Rectal smooth muscle tissue (tissue), 1 donor: ENCODE results near the gene TMEM196.

Source experiments
- H3K27ac ChIP-seq: one replicate; pipeline ENCODE4 v1.7.0; 2013; ENCODE audit warnings: low read depth, low read length, inconsistent platforms
- H3K27me3 ChIP-seq: one replicate; pipeline ENCODE4 v1.7.0; 2013; ENCODE audit warnings: low read length; ENCODE audit not compliant: control insufficient read depth, insufficient read depth
- H3K36me3 ChIP-seq: one replicate; pipeline ENCODE4 v1.7.0; 2013; ENCODE audit warnings: low read length; ENCODE audit not compliant: control insufficient read depth, insufficient read depth
- H3K4me1 ChIP-seq: one replicate; pipeline ENCODE4 v1.7.0; 2013; ENCODE audit warnings: low read length; ENCODE audit not compliant: control insufficient read depth, insufficient read depth
- H3K4me3 ChIP-seq: one replicate; pipeline ENCODE4 v1.7.0; 2013; ENCODE audit warnings: low read length
- H3K9ac ChIP-seq: one replicate; pipeline ENCODE4 v1.7.0; 2013; ENCODE audit warnings: low read length

Gene TMEM196

DNA sequence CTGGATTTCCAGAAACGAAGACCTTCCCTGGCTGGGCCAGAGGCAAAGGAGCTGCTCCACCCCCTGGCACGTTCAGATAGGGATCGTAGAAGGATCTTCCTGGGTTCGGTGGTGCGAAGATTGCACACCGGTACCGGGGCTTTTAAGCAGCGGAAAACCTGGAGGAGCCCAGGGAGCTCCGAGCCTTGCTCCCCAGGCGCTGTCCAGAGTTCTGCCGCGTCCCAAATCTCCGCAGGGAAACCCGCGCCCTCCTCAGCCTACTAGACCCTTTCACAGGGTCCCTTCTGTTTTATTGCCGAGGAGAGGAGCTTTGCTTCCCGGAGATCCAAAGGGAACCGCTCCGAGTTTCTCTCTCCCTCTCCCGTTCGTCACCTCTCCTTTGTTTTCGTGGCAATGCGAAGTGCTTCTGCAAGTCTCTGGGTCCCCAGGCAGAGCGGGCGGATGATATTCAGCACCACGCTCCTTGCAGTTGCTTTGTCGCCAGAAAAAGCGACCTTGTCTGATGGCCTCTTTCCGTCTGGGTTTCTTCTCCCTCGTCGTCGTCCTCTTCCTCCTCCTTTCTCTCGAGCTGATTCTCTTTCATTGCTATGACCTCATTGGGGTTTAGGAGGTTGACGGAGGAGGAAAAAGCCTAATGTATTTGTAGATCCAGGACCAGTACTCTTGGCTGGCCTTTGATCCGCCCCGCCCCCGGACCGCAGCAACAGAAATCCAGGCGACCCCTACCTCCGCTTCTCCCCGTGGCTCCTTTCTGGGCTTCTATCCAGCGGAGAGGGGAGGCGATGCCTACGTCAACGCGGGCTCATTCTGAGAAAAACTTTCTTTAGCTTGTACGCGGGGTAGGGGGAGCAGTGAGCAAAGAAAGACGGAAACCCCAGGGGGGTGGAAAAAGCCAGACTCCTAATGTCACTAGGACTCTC lies at the start of gene TMEM196:
Gene TMEM196 (minus strand): TSS at position 777 of the 920 bp plus-strand sequence. CDS start 921 bp downstream, outside the sequence.
- Histone ChIP-seq H3K27me3 (peaks cover 5% of the 10 kb centered on the region), H3K4me3 (peak within 1 kb of the TSS; percentile 2), H3K36me3 (no peaks in the 10 kb centered on the region), H3K27ac (no peak within 1 kb of the TSS), H3K4me1 (no peaks in the 10 kb centered on the region), H3K9ac (no peak within 1 kb of the TSS)

GRCh38 chr7:19816128-19816527 lies 42.7 kb upstream of the TMEM196 start:
- Histone ChIP-seq H3K27ac (no peak overlapping the region), H3K4me3 (no peak overlapping the region), H3K27me3 (no peaks in the 10 kb centered on the region), H3K4me1 (no peaks in the 10 kb centered on the region), H3K9ac (no peak overlapping the region), H3K36me3 (no peaks in the 10 kb centered on the region)

- Histone ChIP-seq H3K4me3 (no peak overlapping the region), H3K27ac (no peak overlapping the region), H3K9ac (no peak overlapping the region), H3K27me3 (no peaks in the 10 kb centered on the region), H3K4me1 (no peaks in the 10 kb centered on the region), H3K36me3 (no peaks in the 10 kb centered on the region)
These were observed 42.1 kb upstream of the TMEM196 start for GRCh38 chr7:19815546-19815945.

DNA sequence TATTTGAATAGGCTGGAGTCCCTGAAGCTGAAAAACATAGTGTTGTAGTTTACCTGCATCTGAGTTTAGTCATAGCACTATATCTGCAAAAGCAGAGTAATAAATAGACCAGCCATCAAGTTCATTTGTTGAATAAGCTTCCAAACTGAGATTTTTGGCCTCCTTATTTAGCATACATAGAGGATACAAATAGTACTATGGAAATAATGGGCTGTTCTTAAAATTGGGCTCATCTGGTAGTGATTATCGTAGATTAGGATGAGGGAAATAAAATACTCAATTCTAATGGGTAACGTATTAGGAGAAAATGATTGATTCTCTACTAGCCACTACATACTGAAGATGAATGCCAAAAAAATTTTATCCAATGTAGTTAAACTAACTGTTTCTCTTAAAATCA lies 41.4 kb upstream of the TMEM196 start:
- Histone ChIP-seq H3K27ac (no peak overlapping the region), H3K9ac (no peak overlapping the region), H3K27me3 (no peaks in the 10 kb centered on the region), H3K36me3 (no peaks in the 10 kb centered on the region), H3K4me3 (no peak overlapping the region), H3K4me1 (no peaks in the 10 kb centered on the region)

DNA sequence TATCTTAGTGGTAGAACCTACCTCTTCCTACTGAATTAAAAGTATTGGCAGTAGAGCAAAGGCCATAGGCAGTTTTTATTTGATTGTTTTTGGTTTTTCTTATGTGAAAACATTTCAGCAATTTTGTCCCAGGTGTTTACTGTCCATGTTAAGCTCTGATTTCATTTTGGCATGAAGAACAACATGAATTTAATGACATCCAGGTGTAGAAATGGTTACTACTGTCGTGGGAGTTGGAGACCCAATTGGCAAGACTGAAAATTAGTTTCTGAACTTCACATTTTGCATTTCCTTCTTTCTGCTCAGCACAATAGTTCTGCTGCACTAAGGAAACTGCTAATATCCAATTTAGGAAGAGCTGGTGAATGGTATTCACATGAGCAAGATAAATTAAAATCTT lies 38.0 kb upstream of the TMEM196 start:
- Histone ChIP-seq H3K9ac (no peak overlapping the region), H3K27ac (no peak overlapping the region), H3K4me3 (no peak overlapping the region), H3K27me3 (no peaks in the 10 kb centered on the region), H3K4me1 (no peaks in the 10 kb centered on the region), H3K36me3 (no peaks in the 10 kb centered on the region)

GRCh38 chr7:19798986-19799385 lies 25.6 kb upstream of the TMEM196 start:
- H3K27me3 ChIP-seq, result no peaks in the 10 kb centered on the region

GRCh38 chr7:19783541-19783940 lies 10.1 kb upstream of the TMEM196 start:
- no peak overlapping the region for H3K27ac ChIP-seq
- no peak overlapping the region for H3K9ac ChIP-seq
- no peak overlapping the region for H3K4me3 ChIP-seq
- no peaks in the 10 kb centered on the region for H3K27me3 ChIP-seq
- H3K36me3 ChIP-seq, result no peaks in the 10 kb centered on the region
- no peaks in the 10 kb centered on the region for H3K4me1 ChIP-seq

More at GRCh38 chr7:19798986-19799385, 25.6 kb upstream of the TMEM196 start:
- Histone ChIP-seq H3K27ac (no peak overlapping the region), H3K4me1 (no peaks in the 10 kb centered on the region), H3K4me3 (no peak overlapping the region), H3K36me3 (no peaks in the 10 kb centered on the region), H3K9ac (no peak overlapping the region)

DNA sequence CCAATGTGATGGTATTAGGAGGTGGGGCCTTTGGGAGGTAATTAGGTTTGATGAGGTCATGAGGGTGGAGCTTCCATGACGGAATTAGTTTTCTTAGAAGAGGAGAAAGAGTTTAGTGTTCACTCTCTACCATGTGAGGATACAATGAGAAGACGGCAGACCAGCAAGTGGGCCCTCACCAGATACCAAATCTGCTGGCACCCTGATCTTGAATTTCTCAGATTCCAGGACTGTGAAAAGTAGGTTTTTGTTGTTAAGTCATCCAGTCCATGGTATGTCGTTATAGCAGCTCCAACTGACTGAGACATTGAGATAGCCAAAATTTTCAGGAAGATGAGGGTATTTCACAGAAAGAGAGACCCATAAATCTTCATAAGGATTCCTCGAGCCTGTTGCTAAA lies 3.6 kb upstream of the TMEM196 start:
- no peak overlapping the region for H3K9ac ChIP-seq

DNA sequence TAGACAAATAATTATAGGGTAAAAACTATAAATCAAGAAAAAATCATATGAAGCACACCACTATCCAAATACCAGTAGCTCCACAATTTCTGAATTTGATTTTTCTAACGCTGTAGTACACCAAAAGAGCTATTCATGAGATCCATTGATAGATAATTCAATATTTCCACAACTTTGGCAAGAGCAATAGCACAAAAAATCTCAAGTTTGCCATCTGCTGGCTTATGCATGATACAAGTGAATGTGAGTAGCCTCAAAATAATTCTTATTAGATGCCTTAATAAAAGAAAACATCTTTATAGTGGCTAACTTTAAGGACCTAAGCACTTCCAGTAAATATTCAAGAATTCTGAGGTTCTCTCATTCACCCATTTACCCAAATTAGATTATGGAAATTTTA lies 2.2 kb upstream of the TMEM196 start:
- peaks cover 5% of the 10 kb centered on the region for H3K27me3 ChIP-seq
- no peaks in the 10 kb centered on the region for H3K4me1 ChIP-seq

More for the DNA sequence above, 3.6 kb upstream of the TMEM196 start:
- Histone ChIP-seq H3K27me3 (peaks cover 5% of the 10 kb centered on the region), H3K4me3 (no peak overlapping the region), H3K4me1 (no peaks in the 10 kb centered on the region), H3K36me3 (no peaks in the 10 kb centered on the region), H3K27ac (no peak overlapping the region)

GRCh38 chr7:19772306-19772705 lies 1.1 kb downstream of the TMEM196 start:
- Histone ChIP-seq H3K9ac (no peak overlapping the region), H3K36me3 (no peaks in the 10 kb centered on the region), H3K4me3 (peak overlapping the region; percentile 2), H3K4me1 (no peaks in the 10 kb centered on the region), H3K27ac (no peak overlapping the region), H3K27me3 (peaks cover 5% of the 10 kb centered on the region)

More for the DNA sequence above, 2.2 kb upstream of the TMEM196 start:
- Histone ChIP-seq H3K36me3 (no peaks in the 10 kb centered on the region), H3K27ac (no peak overlapping the region), H3K9ac (no peak overlapping the region), H3K4me3 (no peak overlapping the region)

DNA sequence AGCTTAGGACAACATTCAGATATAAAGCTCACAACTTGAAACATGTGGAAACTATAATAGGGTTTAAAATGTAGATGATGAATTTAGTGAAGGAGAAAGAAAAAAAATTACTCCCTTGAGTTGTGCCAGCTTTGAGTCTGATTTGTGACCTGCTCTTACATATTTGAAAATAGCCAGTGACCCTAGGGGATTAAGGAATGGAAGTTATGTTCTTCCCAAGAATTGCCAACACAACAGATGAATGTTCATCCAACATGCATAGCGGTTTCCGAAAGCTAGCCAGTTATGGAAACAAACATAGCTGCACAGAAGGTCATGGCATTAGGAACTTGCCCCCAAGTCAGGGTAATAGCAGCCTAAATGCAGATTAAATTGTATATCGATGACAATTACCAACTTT lies 10.8 kb downstream of the TMEM196 start:
- H3K4me3 ChIP-seq, result no peak overlapping the region

DNA sequence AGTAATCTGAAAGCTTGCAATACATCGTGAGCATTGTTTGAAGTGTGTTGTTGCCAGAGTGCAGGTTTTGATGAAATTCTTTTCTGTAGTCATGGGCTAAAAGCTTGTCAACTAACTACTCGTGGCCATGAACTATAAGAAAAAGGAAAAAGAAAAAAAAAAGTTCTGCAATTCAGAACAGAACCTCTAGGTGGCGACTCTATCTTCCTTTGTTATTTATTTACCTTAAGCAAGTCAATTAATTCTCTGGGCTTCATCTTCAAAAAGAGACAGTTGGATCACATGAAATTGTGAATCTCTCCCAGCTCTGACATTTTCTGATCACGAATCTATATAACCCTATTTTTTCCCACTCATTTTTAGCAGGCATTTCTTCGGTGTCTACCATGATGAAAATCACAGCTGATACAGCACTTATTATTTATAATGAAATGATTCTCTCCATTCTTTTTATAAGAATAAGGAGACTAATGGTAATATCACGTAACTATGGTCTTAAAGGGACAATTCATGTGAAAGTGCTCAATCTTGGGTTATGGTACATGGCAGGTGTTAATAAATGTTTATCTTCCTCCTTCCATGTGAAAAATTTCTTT lies 18.8 kb downstream of the TMEM196 start:
- H3K27me3 ChIP-seq, result no peaks in the 10 kb centered on the region
- no peak overlapping the region for H3K4me3 ChIP-seq
- H3K27ac ChIP-seq, result no peak overlapping the region
- H3K36me3 ChIP-seq, result no peaks in the 10 kb centered on the region
- H3K4me1 ChIP-seq, result no peaks in the 10 kb centered on the region
- H3K9ac ChIP-seq, result no peak overlapping the region

More for the DNA sequence above, 10.8 kb downstream of the TMEM196 start:
- Histone ChIP-seq H3K9ac (no peak overlapping the region), H3K36me3 (no peaks in the 10 kb centered on the region), H3K27ac (no peak overlapping the region), H3K4me1 (no peaks in the 10 kb centered on the region), H3K27me3 (no peaks in the 10 kb centered on the region)
